HT-29 (cell line): Measurements from ENCODE around the gene NISCH. TPM values are rescaled to one million over a fixed set of nuclear protein-coding genes. Genes with fewer than 3 reads are reported as not detected.
A peak's percentile ranks its signal among the peaks of the same experiment; 100 is the strongest.

ENCODE experiments used
- DNase-seq: peaks from one replicate; pipeline ENCODE4 v3.0.0-alpha.2; 2015; ENCODE audit warnings: low spot score
- total RNA-seq: library from RNA; depleted of rRNA; stranded (reverse); fragments of >200 nt; shearing (Covaris generic); gene quantifications from 2 replicates; pipeline ENCODE4 v1.2.3, GENCODE V29; 2014

The NISCH gene
- total RNA-seq, 1 experiment from 2014 or later: 43.8 TPM

- peak; percentile 50 for DNase-seq
Measured at GRCh38 chr3:52471371-52472238, 16.2 kb downstream of the NISCH start.

- no peak for DNase-seq
Measured at GRCh38 chr3:52472239-52473000, 17.0 kb downstream of the NISCH start.

- no peak for DNase-seq
Measured at GRCh38 chr3:52473026-52473425, 17.6 kb downstream of the NISCH start.

GRCh38 chr3:52477076-52477795 is 21.8 kb downstream of the NISCH start:
- DNase-seq: no peak

GRCh38 chr3:52477796-52478095 is 22.3 kb downstream of the NISCH start:
- no peak for DNase-seq

GRCh38 chr3:52479037-52479876 is 23.9 kb downstream of the NISCH start:
- no peak for DNase-seq

- DNase-seq: no peak
Measured at GRCh38 chr3:52479877-52480575, 24.6 kb downstream of the NISCH start.

GRCh38 chr3:52480768-52481715 is 25.6 kb downstream of the NISCH start:
- no peak for DNase-seq

- DNase-seq: no peak
Measured at GRCh38 chr3:52481819-52482521, 26.6 kb downstream of the NISCH start.

GRCh38 chr3:52483081-52483480 is 27.7 kb downstream of the NISCH start:
- no peak for DNase-seq

- DNase-seq: no peak
Measured at GRCh38 chr3:52483577-52484381, 28.4 kb downstream of the NISCH start.

- DNase-seq: no peak
Measured at GRCh38 chr3:52484680-52485461, 29.5 kb downstream of the NISCH start.

GRCh38 chr3:52487050-52487787 is 31.8 kb downstream of the NISCH start:
- DNase-seq: no peak

- no peak for DNase-seq
Measured at GRCh38 chr3:52487788-52488691, 32.6 kb downstream of the NISCH start.

- no peak for DNase-seq
Measured at GRCh38 chr3:52488746-52489145, 33.3 kb downstream of the NISCH start.
